H1 (cell line): ENCODE data around the gene DGKI. TPM values are rescaled to one million over a fixed set of nuclear protein-coding genes. Genes with fewer than 3 reads are reported as not detected.

ENCODE experiments used
- CTCF ChIA-PET: fragments of 300-600 bp; sonication (Branson Sonifier 250); formaldehyde crosslinking; loops from one replicate; lab custom pipeline; 2021; ENCODE audit not compliant: partially characterized antibody; lab: Charles Lee
- POLR2A ChIA-PET: fragments of 300-600 bp; sonication (Branson Sonifier 250); formaldehyde crosslinking; loops from one replicate; lab custom pipeline; 2021; ENCODE audit warnings: inconsistent platforms; ENCODE audit not compliant: partially characterized antibody; lab: Charles Lee
- DNase-seq, 2 experiments: peaks; one replicate each; pipeline versions ENCODE4 v3.0.0 to v3.0.0-alpha.2; 2010 to 2022; ENCODE audit warnings: low spot score in 2 of 2, low read depth in 1 of 2, mixed read lengths in 1 of 2
- FAIRE-seq: peaks from 2 replicates; lab custom pipeline; 2011; peaks lifted over from hg19 to GRCh38; lab: Jason Lieb, UNC
- H2AFZ ChIP-seq: 2 replicates; pipeline ENCODE4 v1.8.1; 2012; ENCODE audit warnings: low read length, inconsistent platforms
- H2AK5ac ChIP-seq: 2 replicates; pipeline ENCODE4 v1.6.1; 2013; ENCODE audit warnings: low read depth, low read length
- H2BK120ac ChIP-seq: replicated peaks from 2 replicates; pipeline ENCODE3; 2013; ENCODE audit warnings: low read depth, low read length, inconsistent platforms
- H2BK12ac ChIP-seq: 2 replicates; pipeline ENCODE4 v1.6.1; 2013; ENCODE audit warnings: low read depth, low read length
- H2BK15ac ChIP-seq: 2 replicates; pipeline ENCODE4 v1.6.1; 2013; ENCODE audit warnings: low read length
- H2BK20ac ChIP-seq: 2 replicates; pipeline ENCODE4 v1.6.1; 2013; ENCODE audit warnings: low read length
- H2BK5ac ChIP-seq: 2 replicates; pipeline ENCODE4 v1.6.1; 2013; ENCODE audit warnings: low read depth, low read length
- H3K14ac ChIP-seq: 2 replicates; pipeline ENCODE4 v1.6.1; 2013; ENCODE audit warnings: inconsistent platforms; ENCODE audit not compliant: insufficient read length
- H3K18ac ChIP-seq: 2 replicates; pipeline ENCODE4 v1.6.1; 2013; ENCODE audit warnings: low read length; ENCODE audit errors: extremely low read depth
- H3K23ac ChIP-seq: 2 replicates; pipeline ENCODE4 v1.6.1; 2013; ENCODE audit warnings: inconsistent platforms; ENCODE audit not compliant: insufficient read length
- H3K23me2 ChIP-seq: 2 replicates; pipeline ENCODE4 v1.6.1; 2013; ENCODE audit warnings: low read depth, low read length
- H3K27ac ChIP-seq: 2 replicates; pipeline ENCODE4 v1.6.1; 2011; ENCODE audit warnings: low read depth, low read length, inconsistent platforms
- H3K27me3 ChIP-seq, 4 experiments: replicated peaks in 1 of 4; 1 replicate in 1 of 4; 2 replicates in 3 of 4; pipeline versions ENCODE4 v1.6.1 to v1.8.1; 2011 to 2013; ENCODE audit warnings: low read length in 3 of 4, mild to moderate bottlenecking in 3 of 4, inconsistent platforms in 2 of 4, mixed read lengths in 2 of 4, moderate library complexity in 1 of 4; ENCODE audit not compliant: control insufficient read depth in 3 of 4, insufficient read depth in 3 of 4; ENCODE audit errors: extremely low read depth in 1 of 4
- H3K36me3 ChIP-seq, 4 experiments: 2 replicates each; pipeline versions ENCODE4 v1.6.1 to v1.8.1; 2011 to 2013; ENCODE audit warnings: mild to moderate bottlenecking in 4 of 4, low read length in 3 of 4, moderate library complexity in 2 of 4, control low read depth in 1 of 4, inconsistent platforms in 1 of 4; ENCODE audit not compliant: insufficient read depth in 4 of 4, control insufficient read depth in 2 of 4
- H3K4ac ChIP-seq: replicated peaks from 2 replicates; pipeline ENCODE3; 2013; ENCODE audit warnings: low read length, low read depth, mixed read lengths, inconsistent platforms; ENCODE audit not compliant: insufficient read length
- H3K4me1 ChIP-seq, 4 experiments: replicated peaks in 1 of 4; 1 replicate in 1 of 4; 2 replicates in 3 of 4; pipeline versions ENCODE4 v1.6.1 to v1.8.1; 2011 to 2013; ENCODE audit warnings: low read length in 3 of 4, inconsistent platforms in 2 of 4, mixed read lengths in 1 of 4; ENCODE audit not compliant: insufficient read depth in 4 of 4, control insufficient read depth in 3 of 4
- H3K4me2 ChIP-seq, 2 experiments: 2 replicates each; pipeline versions ENCODE4 v1.6.1 to v1.8.1; 2011 to 2013; ENCODE audit warnings: low read depth in 2 of 2, low read length in 2 of 2, control low read depth in 1 of 2, inconsistent platforms in 1 of 2, mild to moderate bottlenecking in 1 of 2; ENCODE audit not compliant: insufficient read depth in 1 of 2
- H3K4me3 ChIP-seq, 4 experiments: fragments of 200-600, 300-600 bp in 1 of 4; sonication (generic), shearing (Covaris generic), sonication (Bioruptor Twin) in 1 of 4; 2 replicates each; pipeline versions ENCODE4 v1.5.1 to v1.8.1; 2011 to 2016; ENCODE audit warnings: low read length in 4 of 4, low read depth in 3 of 4, control low read depth in 2 of 4, inconsistent platforms in 2 of 4, mild to moderate bottlenecking in 2 of 4, mixed read lengths in 1 of 4, moderate library complexity in 1 of 4; ENCODE audit not compliant: insufficient read depth in 2 of 4; ENCODE audit errors: extremely low read depth in 1 of 4
- H3K56ac ChIP-seq: replicated peaks from 2 replicates; pipeline ENCODE3; 2013; ENCODE audit warnings: low read depth, mild to moderate bottlenecking, mixed read lengths, low read length, inconsistent platforms; ENCODE audit not compliant: insufficient read length
- H3K79me1 ChIP-seq: 2 replicates; pipeline ENCODE4 v1.6.1; 2013; ENCODE audit warnings: low read depth, low read length, control low read depth
- H3K79me2 ChIP-seq, 2 experiments: 2 replicates each; pipeline versions ENCODE4 v1.6.1 to v1.8.1; 2012 to 2013; ENCODE audit warnings: low read length in 2 of 2, mild to moderate bottlenecking in 2 of 2, inconsistent platforms in 1 of 2; ENCODE audit not compliant: insufficient read depth in 2 of 2, control insufficient read depth in 1 of 2
- H3K9ac ChIP-seq, 4 experiments: replicated peaks in 1 of 4; 1 replicate in 1 of 4; 2 replicates in 3 of 4; pipeline versions ENCODE4 v1.6.1 to v1.8.1; 2011 to 2013; ENCODE audit warnings: low read depth in 3 of 4, low read length in 3 of 4, control low read depth in 2 of 4, mild to moderate bottlenecking in 2 of 4, moderate library complexity in 2 of 4, inconsistent platforms in 1 of 4; ENCODE audit errors: extremely low read depth in 1 of 4
- H3K9me3 ChIP-seq, 2 experiments: 2 replicates each; pipeline versions ENCODE4 v1.6.1 to v1.8.1; 2012 to 2013; ENCODE audit warnings: mild to moderate bottlenecking in 2 of 2, moderate library complexity in 2 of 2, control low read depth in 1 of 2, inconsistent platforms in 1 of 2, low read depth in 1 of 2, low read length in 1 of 2, mixed read lengths in 1 of 2; ENCODE audit not compliant: insufficient read depth in 2 of 2
- H4K20me1 ChIP-seq, 2 experiments: replicated peaks in 1 of 2; 2 replicates each; pipeline versions ENCODE3 to v1.8.1; 2011 to 2013; ENCODE audit warnings: inconsistent platforms in 2 of 2, low read length in 2 of 2, mild to moderate bottlenecking in 1 of 2; ENCODE audit not compliant: insufficient read depth in 2 of 2, control insufficient read depth in 1 of 2
- H4K5ac ChIP-seq: 2 replicates; pipeline ENCODE4 v1.6.1; 2013; ENCODE audit warnings: low read length, low read depth, mixed read lengths, inconsistent platforms; ENCODE audit not compliant: insufficient read length
- H4K8ac ChIP-seq: 2 replicates; pipeline ENCODE4 v1.8.0; 2013; ENCODE audit warnings: mild to moderate bottlenecking, moderate library complexity, low read length, inconsistent platforms; ENCODE audit not compliant: insufficient read depth; ENCODE audit errors: extremely low read depth
- H4K91ac ChIP-seq: replicated peaks from 2 replicates; pipeline ENCODE3; 2013; ENCODE audit warnings: low read length, mixed read lengths, inconsistent platforms; ENCODE audit not compliant: insufficient read length
- CTCF ChIP-seq, 3 experiments: IDR thresholded peaks; 1 replicate in 2 of 3; 2 replicates in 1 of 3; pipeline versions ENCODE4 v1.5.1 to v1.6.1; 2011; ENCODE audit warnings: low read length in 3 of 3, mild to moderate bottlenecking in 3 of 3, inconsistent platforms in 2 of 3, low read depth in 1 of 3, moderate library complexity in 1 of 3; ENCODE audit not compliant: insufficient read depth in 1 of 3; ENCODE audit errors: control extremely low read depth in 1 of 3
- EP300 ChIP-seq, 2 experiments: IDR thresholded peaks; 1 replicate in 1 of 2; 2 replicates in 1 of 2; pipeline ENCODE4 v1.6.1; 2011 to 2012; ENCODE audit warnings: low read depth in 2 of 2, low read length in 2 of 2, mild to moderate bottlenecking in 2 of 2, borderline replicate concordance in 1 of 2, inconsistent platforms in 1 of 2, moderate library complexity in 1 of 2
- JUN ChIP-seq: IDR thresholded peaks from 2 replicates; pipeline ENCODE4 v1.6.1; 2011; ENCODE audit warnings: low read depth, mild to moderate bottlenecking, improper control_type of control experiment, low read length
- JUND ChIP-seq: IDR thresholded peaks from 2 replicates; pipeline ENCODE4 v1.6.1; 2011; ENCODE audit warnings: mild to moderate bottlenecking, improper control_type of control experiment, low read length
- SIX5 ChIP-seq: IDR thresholded peaks from 2 replicates; pipeline ENCODE4 v1.6.1; 2011; ENCODE audit warnings: mild to moderate bottlenecking, low read depth, low read length
- SP4 ChIP-seq: IDR thresholded peaks from 2 replicates; pipeline ENCODE4 v1.6.1; 2012; ENCODE audit warnings: low read length, inconsistent platforms
- SRF ChIP-seq: IDR thresholded peaks from 2 replicates; pipeline ENCODE4 v1.6.1; 2011; ENCODE audit warnings: mild to moderate bottlenecking, low read depth, low read length, moderate library complexity
- TBP ChIP-seq: IDR thresholded peaks from 2 replicates; pipeline ENCODE4 v1.6.1; 2011; ENCODE audit warnings: low read depth, low read length, improper control_type of control experiment
- WGBS, 2 experiments: shearing (Covaris generic) in 1 of 2; methylation state at CpG; one replicate each; pipeline versions ENCODE4 v1.1.6 to v1.1.7; 2013 to 2015; ENCODE audit warnings: low lambda C conversion rate in 2 of 2, mixed read lengths in 2 of 2, inconsistent platforms in 1 of 2, low coverage in 1 of 2, missing lambda C conversion rate in 1 of 2; ENCODE audit not compliant: insufficient replicate concordance in 2 of 2, insufficient coverage in 1 of 2, insufficient read length in 1 of 2; ENCODE audit errors: extremely low coverage in 1 of 2, missing lambda C conversion rate in 1 of 2; 5-methylcytosine and 5-hydroxymethylcytosine counted together
- polyA plus RNA-seq, 7 experiments: library from polyadenylated mRNA; depleted of rRNA in 3 of 7; stranded (reverse) in 5 of 7; unstranded in 2 of 7; fragments of >200 nt in 5 of 7; fragments of 200-250 nt in 2 of 7; gene quantifications; 1 replicate in 5 of 7; 2 replicates in 1 of 7; 4 replicates in 1 of 7; pipeline versions ENCODE4 v1.2.1 to v1.2.3, GENCODE V29; 2011 to 2013; ENCODE audit warnings: missing spikeins in 2 of 7, mixed read lengths in 2 of 7
- total RNA-seq: library from RNA; stranded (reverse); fragmentation: NEBNext Ultra II Directional; extraction: Animal tissue kit (Norgen Biotek cat#: 25700); gene quantifications from 2 replicates; pipeline ENCODE4 v1.2.1, GENCODE V29; 2021
- TF ChIP-seq, protein P1 (sequence below): IDR thresholded peaks from 2 replicates; pipeline ENCODE4 v1.6.1; 2012; ENCODE audit warnings: low read length, inconsistent platforms
- TF ChIP-seq, protein P2 (sequence below): IDR thresholded peaks from 2 replicates; pipeline ENCODE4 v1.6.1; 2012; ENCODE audit warnings: inconsistent platforms

Gene DGKI
- total and polyA plus RNA-seq, 2 of the 8 experiments (the other 6 are each of a cell fraction or from before 2014, with no cell fraction given) = 0.20 to 0.71 TPM

DNA sequence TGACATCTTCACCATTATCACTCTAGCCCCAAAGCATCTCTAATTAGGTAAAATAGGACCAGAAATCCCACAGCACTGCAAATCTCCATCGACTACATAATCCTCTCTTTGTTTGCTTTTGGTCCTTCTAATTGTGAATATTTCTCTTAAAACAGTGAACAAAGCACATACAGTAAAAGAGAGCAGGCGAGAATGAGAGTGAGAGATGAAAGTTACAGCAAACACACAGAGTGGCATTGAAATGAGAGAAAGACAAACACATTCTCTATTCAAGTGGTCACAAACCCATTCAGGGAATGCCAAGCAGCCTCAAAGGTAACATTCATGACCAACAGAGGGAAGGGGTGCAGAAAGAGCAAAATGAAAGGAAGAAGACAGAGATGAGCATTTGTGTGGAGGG lies 393.4 kb downstream of the DGKI start:
- no peaks in the 10 kb centered on the region for H3K27me3 ChIP-seq
- no peak overlapping the region for H3K23ac ChIP-seq
- no peak overlapping the region for H3K14ac ChIP-seq
- no peak overlapping the region for H2BK20ac ChIP-seq
- no peak overlapping the region for H3K18ac ChIP-seq
- no peak overlapping the region for H2BK15ac ChIP-seq
- no peaks in the 10 kb centered on the region for H3K79me1 ChIP-seq
- no peak overlapping the region for H3K9ac ChIP-seq
- H2AK5ac ChIP-seq = no peak overlapping the region
- ChIA-PET CTCF (interaction anchor here (0.9 to 3.3 kb wide), 5 partner anchors 12 to 284 kb away, joined by 3 to 13 read pairs (median 3); no protein-coding TSS in a partner anchor), POLR2A (no interaction called here)
- no peak overlapping the region for H2BK12ac ChIP-seq
- H3K4me1 ChIP-seq = no peaks in the 10 kb centered on the region
- no peak overlapping the region for H2BK120ac ChIP-seq
- 84% methylated on average over 2 of the region's 2 CpGs; no CpG with 5 or more reads in 1 of the 2 experiments for WGBS, 2 experiments
- no peak overlapping the region for H3K4me3 ChIP-seq
- FAIRE-seq (no peak), DNase-seq (no peak)
- H4K20me1 ChIP-seq = no peaks in the 10 kb centered on the region
- no peak for TF ChIP-seq CTCF (IDR thresholded peaks at IDR 0.05; ENCODE audit: control extremely low read depth in 1 of 3, insufficient read depth in 1 of 3, low read depth in 1 of 3, low read length in 3 of 3)
- TF ChIP-seq JUND = no peak
- TF ChIP-seq SP4 = no peak
- TF ChIP-seq, protein P1, sequence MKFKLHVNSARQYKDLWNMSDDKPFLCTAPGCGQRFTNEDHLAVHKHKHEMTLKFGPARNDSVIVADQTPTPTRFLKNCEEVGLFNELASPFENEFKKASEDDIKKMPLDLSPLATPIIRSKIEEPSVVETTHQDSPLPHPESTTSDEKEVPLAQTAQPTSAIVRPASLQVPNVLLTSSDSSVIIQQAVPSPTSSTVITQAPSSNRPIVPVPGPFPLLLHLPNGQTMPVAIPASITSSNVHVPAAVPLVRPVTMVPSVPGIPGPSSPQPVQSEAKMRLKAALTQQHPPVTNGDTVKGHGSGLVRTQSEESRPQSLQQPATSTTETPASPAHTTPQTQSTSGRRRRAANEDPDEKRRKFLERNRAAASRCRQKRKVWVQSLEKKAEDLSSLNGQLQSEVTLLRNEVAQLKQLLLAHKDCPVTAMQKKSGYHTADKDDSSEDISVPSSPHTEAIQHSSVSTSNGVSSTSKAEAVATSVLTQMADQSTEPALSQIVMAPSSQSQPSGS = no peak
- no peak for TF ChIP-seq SRF
- TF ChIP-seq SIX5 = no peak
- no peak for TF ChIP-seq EP300 (IDR thresholded peaks at IDR 0.05; ENCODE audit: borderline replicate concordance in 1 of 2, low read depth in 2 of 2, low read length in 2 of 2)
- TF ChIP-seq, protein P2, sequence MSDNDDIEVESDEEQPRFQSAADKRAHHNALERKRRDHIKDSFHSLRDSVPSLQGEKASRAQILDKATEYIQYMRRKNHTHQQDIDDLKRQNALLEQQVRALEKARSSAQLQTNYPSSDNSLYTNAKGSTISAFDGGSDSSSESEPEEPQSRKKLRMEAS = no peak
- TF ChIP-seq JUN = no peak
- no peak for TF ChIP-seq TBP
- H2BK5ac ChIP-seq = no peak overlapping the region
- H3K23me2 ChIP-seq = no peaks in the 10 kb centered on the region
- no peak overlapping the region for H4K91ac ChIP-seq
- no peaks in the 10 kb centered on the region for H3K79me2 ChIP-seq
- no peak overlapping the region for H3K27ac ChIP-seq
- no peaks in the 10 kb centered on the region for H3K36me3 ChIP-seq
- H3K56ac ChIP-seq = no peak overlapping the region
- H3K4me2 ChIP-seq = no peak overlapping the region
- H3K9me3 ChIP-seq = no peaks in the 10 kb centered on the region
- peak overlapping the region; percentile 92; the same call in 1 of the 2 replicates for H2AFZ ChIP-seq
- H3K4ac ChIP-seq = no peak overlapping the region
- H4K8ac ChIP-seq = no peak overlapping the region
- H4K5ac ChIP-seq = no peak overlapping the region
